Stimulated activated CD4-positive, alpha-beta T cell treated with anti-CD3 and anti-CD28 coated beads, Interleukin-1b, Interleukin-23, amount 100 ng/mL, for 24 hours (primary cell): ENCODE results near the gene MAGEA4.
"Not testable (repeated sequence)": the region's sequence is repeated elsewhere in the genome, so short reads cannot be mapped to it uniquely, and the experiment has no call there.

Experiments used
- DNase-seq, 4 experiments: peaks; one replicate each; pipeline ENCODE4 v3.0.0-alpha.2; 2020; ENCODE audit warnings: low read depth in 4 of 4, low spot score in 1 of 4

The MAGEA4 gene, protein sequence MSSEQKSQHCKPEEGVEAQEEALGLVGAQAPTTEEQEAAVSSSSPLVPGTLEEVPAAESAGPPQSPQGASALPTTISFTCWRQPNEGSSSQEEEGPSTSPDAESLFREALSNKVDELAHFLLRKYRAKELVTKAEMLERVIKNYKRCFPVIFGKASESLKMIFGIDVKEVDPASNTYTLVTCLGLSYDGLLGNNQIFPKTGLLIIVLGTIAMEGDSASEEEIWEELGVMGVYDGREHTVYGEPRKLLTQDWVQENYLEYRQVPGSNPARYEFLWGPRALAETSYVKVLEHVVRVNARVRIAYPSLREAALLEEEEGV

DNA sequence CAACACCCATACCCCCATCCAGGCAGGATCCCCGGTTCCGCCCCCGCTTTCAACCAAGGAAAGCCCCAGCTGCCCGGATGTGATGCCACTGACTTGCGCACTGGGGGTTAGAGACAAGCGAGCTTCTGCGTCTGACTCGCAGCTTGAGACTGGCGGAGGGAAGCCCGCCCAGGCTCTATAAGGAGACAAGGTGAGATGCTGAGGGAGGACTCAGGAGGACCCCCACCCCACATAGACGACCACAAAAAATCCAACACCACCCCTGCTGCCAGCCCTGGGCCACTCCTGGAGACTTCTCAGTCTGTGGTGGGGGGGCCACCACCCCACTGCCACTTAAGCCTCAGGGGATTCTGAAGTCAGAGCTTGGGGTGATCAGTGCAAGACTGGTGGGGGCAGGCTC is at the start of gene MAGEA4:
MAGEA4 (plus strand) TSS at position 110 of the 400 bp plus-strand sequence. CDS start 10,776 bp downstream, outside the sequence.
- no peak for DNase-seq

- DNase-seq: no peak
Observed at GRCh38 chrX:151870602-151871001, 42.1 kb upstream of the MAGEA4 start.

DNA sequence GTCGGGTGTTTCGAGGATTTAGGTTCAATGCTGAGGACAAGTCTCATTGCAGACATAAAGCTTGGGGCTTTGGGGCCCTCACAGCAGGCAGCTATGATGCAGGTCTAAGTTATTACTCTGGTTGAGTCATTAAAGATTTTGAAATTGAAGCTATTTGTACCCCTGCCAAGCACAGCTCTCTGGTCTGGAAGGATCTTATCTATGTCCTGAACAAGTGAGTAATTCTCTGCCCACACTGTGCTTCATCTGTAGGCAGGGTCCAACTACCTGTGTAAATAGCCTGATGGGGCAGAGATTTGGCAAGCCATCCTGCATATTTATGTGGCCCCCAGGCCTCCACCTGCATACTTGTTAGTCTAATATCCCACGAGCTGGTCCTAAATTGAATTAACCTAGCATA is 41.4 kb upstream of the MAGEA4 start:
- DNase-seq: no peak

- no peak for DNase-seq
Observed at GRCh38 chrX:151873096-151873495, 39.6 kb upstream of the MAGEA4 start.

DNA sequence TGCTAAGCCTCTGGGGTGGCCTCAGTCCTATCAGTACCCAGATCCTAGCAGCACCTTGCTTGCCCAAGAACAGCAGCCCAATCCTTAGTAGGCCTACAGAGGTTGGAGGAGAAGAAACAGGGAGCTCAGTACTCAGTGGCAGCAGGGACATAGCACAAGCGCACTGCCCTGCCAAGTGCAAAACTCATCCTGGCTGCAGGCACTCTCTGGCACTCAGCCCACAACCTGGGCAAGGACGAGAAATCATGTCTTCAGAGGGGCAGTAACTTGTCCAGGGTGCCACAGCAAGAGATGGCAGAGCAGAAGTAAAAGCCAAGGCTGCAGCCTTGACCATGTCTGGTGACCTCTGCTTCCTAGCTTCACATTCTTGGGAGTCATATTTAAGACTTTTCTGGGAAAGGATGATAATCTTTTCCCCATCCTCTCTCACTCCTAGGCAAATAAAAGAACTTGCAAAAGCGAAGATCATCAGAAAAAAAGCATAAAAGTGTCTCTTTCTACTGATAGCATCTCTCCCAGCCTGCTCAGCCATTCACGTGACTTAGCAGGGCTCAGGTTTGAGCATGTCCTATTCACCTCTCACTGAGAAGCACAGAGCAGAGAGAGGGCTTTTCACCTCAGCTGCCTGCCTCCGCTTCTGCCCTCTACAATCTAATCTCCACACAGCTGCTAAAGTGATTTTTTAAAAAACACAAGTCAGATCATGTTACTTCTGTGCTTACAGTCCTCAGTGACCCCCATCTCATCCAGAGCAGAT is 37.2 kb upstream of the MAGEA4 start:
- no peak for DNase-seq

DNA sequence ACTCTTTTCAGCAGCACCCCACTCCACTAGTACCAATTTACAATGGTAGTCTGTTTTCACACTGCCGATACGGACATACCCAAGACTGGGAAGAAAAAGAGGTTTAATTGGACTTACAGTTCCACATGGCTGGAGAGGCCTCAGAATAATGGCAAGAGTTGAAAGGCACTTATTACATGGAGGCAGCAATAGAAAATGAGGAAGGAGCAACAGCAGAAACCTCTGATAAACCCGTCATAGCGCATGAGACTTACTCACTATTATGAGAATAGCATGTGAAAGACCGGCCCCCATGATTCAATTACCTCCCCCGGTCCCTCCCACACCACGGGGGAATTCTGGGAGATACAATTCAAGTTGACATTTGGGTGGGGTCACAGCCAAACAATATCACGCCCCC is 34.1 kb upstream of the MAGEA4 start:
- DNase-seq: no peak

- DNase-seq: no peak
Observed at GRCh38 chrX:151879856-151880255, 32.8 kb upstream of the MAGEA4 start.

DNA sequence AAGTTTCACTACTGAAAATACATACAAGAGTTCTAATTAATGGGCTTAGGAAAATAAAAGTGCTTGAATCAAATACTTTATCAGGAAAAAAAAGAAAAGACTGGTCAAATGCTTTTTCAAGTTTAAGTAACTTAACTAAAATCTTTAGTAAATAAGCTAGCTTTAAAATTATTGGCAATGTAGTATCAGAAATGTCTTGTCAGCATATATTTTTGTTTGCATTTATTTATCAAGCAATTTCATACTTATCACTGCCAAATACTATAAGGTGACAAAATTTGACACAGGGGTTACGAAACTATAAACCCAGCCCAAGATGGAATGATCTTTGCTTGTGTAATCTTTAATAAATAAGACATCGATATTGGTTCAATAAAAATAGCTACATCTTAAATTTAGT is 31.8 kb upstream of the MAGEA4 start:
- no peak for DNase-seq

- DNase-seq: no peak
Observed at GRCh38 chrX:151889421-151889820, 23.3 kb upstream of the MAGEA4 start.

DNA sequence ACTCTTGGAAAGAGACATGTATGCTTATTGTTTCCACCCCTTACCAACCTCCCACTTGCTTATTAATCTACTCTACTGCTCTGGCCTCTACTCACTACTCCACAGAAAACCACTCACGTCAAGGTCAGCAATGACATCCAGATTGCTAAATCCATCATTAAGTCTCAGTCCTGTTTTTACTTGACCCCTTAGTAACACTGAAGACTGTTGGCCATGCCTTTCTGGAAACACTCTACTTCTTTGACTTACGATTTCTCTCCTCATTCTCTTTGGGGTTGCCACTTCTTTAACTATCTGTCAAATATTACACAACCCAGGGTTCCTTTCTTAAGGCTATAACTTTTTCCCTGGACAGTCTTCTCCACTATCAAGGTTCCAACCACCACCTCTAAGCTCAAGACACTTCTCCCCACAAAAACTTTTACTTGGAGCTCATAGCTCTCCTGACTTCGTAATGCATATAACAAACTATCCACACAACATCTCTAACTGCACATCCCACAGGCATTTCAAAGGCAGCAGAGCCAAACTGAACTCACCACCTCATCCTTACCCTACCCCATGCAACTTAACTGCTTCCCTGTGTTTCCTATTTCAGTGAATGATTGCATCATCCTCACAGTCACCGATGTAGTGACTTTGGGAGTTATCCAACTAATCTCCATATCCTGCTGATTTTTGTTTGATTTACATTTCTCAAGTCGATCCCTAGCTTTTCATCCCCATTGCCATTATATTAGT is 15.8 kb upstream of the MAGEA4 start:
- no peak for DNase-seq

DNA sequence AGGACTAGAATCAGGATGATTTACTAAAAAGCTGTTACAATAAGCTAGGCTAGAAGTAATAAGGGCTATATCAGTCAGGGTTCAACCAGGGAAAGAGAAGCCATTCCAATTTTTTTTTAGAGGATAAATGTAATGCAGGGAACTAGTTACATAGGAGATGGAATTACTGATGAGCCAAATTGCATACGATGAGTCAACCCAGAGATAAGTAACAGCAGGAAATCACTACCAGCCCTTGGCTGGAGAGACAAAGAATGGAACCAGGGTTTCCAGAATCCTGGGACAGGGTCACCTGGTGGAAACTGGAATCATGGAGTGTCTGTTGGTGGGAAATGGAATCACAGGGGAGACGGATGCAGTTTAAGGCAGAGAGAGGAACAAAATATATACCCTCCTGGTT is 13.1 kb upstream of the MAGEA4 start:
- no peak for DNase-seq

DNA sequence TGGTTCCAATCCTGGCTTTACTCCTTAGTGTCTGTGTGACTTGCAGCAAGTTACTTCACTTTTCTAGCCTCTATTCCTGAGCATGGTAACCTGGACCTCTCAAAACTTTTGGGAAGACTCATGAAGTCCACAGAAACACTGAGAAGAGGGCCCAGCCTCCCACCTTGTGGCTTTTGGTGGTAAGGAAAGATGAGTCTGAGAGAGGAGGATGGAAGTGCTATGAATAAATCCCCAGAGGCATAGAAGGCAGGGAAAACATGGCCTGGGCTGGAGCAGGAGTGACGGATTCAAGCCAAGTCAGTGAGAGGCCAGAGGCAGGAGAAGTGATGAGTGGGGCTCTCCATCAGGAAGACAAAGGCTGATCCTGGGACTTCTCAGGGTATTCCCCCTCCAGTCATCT is 10.9 kb upstream of the MAGEA4 start:
- DNase-seq: no peak

GRCh38 chrX:151902813-151903591 is 9.7 kb upstream of the MAGEA4 start:
- no peak for DNase-seq

DNA sequence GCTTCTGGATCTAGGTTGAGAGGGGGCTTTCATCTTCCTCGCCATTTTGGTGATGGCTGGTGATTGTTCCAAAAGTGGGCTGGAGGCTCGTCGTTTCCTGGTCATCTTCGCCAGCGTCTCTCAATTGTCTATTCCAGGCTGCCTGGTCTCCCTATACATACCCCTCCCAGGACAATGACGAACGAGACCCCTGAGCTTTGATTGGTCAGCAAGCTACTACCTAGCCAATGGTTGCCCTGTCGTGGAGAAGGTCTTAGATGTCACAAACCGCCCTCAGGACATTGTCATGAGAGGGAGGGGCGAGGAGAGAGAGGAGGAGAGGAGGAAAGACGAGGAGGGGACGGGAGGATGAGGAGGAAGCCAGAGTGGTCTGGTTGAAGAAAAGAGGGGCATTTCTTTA is 7.7 kb upstream of the MAGEA4 start:
- DNase-seq: no peak

- DNase-seq: no peak
Observed at GRCh38 chrX:151912221-151912620, 468 bp upstream of the MAGEA4 start.

- not testable (repeated sequence) for DNase-seq
Observed at GRCh38 chrX:151918736-151919135, 6.0 kb downstream of the MAGEA4 start.

GRCh38 chrX:151919610-151920009 is 6.9 kb downstream of the MAGEA4 start:
- no peak for DNase-seq

DNA sequence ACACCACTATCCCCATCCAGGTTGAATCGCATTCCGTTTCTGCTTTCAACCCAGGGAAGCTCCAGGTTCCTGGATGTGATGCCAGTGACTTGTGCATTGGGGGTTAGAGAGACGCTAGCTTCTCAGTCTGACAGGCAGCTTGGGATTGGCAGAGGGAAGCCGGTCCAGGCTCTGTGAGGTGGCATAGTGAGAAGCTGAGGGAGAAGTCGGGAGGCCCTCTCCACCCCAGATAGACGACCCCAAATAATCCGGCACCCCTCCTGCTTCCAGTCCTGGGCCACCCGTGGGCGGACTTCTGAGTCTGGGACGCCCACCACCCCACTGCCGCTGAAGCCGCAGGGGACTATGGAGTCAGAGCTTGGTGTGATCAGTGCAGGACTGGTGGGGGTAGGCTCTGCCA is 7.4 kb downstream of the MAGEA4 start:
- no peak for DNase-seq

DNA sequence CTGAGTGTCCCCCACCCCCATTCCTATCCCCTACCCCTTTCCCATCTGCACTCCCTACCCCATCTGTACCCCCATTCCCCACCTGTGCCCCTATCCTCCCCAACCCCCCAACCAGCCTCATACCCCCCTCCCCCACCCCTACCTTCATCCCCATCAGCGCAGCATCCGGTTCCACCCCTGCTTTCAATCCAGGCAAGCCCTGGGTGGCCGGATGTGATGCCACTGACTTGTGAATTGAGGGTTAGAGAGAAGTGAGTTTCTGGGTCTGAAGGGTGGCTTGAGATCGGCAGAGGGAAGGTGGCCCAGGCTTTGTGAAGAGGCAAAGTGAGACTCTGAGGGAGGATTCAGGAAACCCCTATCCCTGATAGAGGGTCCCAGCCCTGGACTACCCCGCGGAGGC is 7.8 kb downstream of the MAGEA4 start:
- DNase-seq: no peak

DNA sequence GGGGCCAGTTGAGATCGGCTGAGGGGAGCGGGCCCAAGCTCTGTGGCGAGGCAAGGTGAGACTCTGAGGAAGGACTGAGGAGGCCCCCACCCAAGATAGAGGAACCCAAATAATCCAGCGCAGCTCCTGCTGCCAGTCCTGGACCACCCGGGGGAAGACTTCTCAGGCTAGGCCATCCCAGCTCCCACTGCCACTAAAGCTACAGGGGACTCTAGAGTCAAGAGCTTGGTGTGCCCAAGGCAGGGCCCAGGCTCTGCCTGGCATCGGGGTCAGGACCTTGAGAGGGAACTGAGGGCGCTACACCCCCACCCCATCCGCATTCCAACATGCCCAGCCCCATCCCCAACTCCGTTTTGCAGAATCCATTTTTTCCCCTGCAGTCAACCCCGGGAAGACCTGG is 8.6 kb downstream of the MAGEA4 start:
- no peak for DNase-seq

- DNase-seq: no peak
Observed at GRCh38 chrX:151921866-151922265, 9.2 kb downstream of the MAGEA4 start.
